ENCODE results near the gene RTN4R. TPM values are rescaled to one million over a fixed set of nuclear protein-coding genes. Genes with fewer than 3 reads are reported as not detected.

The RTN4R gene
- total RNA-seq, 1 experiment from 2014 or later = 25.0 TPM

DNA sequence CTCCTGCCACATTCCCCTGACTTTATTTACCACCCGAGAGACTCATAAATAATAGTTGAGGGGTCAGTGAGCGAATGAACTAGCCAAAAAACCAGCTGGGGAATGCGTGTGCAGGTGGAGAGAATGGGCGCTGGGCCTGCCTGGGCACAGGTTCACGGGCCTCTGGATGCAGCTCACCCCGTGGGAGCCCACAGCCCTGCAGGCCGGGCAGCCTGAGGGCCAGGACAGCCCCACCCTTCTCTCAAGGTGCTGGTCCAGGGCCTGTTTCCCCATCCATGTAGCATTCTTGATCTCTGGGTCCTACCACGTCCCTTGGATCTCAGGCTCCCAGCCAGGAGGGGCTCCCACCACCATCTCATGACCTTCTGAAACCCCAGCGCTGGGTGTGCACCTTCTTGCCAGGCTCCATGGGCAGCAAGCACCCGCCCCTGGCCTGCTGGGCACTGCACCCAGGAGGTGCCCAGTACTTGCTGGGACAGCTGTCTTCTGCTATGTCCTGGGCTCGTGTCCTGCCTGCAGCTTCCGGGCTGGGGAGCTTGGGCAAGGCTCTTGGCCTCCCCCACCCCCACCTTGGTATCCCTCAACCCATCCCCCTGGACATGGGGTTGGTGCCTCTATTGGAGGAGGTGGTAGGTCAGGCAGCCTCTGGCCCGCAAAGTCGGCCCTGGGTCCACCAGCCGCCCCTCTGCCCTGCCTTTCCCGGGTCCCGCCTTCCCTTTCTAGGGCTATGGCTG lies 74.2 kb downstream of the RTN4R start:
- Mint-ChIP-seq H3K4me3 (no peak overlapping the region), H3K27ac (no peak overlapping the region), H3K36me3 (no peaks in the 10 kb centered on the region), H3K27me3 (ENCODE audit: low read depth) (no peaks in the 10 kb centered on the region), H3K9me3 (no peaks in the 10 kb centered on the region), H3K4me1 (no peaks in the 10 kb centered on the region)
- TF ChIP-seq, protein P1, sequence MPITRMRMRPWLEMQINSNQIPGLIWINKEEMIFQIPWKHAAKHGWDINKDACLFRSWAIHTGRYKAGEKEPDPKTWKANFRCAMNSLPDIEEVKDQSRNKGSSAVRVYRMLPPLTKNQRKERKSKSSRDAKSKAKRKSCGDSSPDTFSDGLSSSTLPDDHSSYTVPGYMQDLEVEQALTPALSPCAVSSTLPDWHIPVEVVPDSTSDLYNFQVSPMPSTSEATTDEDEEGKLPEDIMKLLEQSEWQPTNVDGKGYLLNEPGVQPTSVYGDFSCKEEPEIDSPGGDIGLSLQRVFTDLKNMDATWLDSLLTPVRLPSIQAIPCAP (CRISPR knock-in tag; IDR thresholded peaks at IDR 0.05) = no peak
- TF ChIP-seq SMAD3 (CRISPR knock-in tag; IDR thresholded peaks at IDR 0.05; ENCODE audit: borderline replicate concordance) = no peak
- no peak for TF ChIP-seq MXD4 (CRISPR knock-in tag; IDR thresholded peaks at IDR 0.05; ENCODE audit: borderline replicate concordance)
- TF ChIP-seq JAZF1 (CRISPR knock-in tag; IDR thresholded peaks at IDR 0.05) = no peak
- no peak for TF ChIP-seq ZNF317 (CRISPR knock-in tag; IDR thresholded peaks at IDR 0.05; ENCODE audit: borderline replicate concordance, low read depth)
- TF ChIP-seq ZNF219 (CRISPR knock-in tag; IDR thresholded peaks at IDR 0.05; ENCODE audit: borderline replicate concordance) = no peak
- ATAC-seq (no peak), DNase-seq (ENCODE audit: low spot score) (no peak)
- CTCF ChIA-PET = interaction anchor here (0.9 to 5.7 kb wide), 11 partner anchors 9 to 420 kb away, joined by 3 to 25 read pairs (median 4); no protein-coding TSS in a partner anchor
- POLR2A ChIA-PET = no interaction called here

DNA sequence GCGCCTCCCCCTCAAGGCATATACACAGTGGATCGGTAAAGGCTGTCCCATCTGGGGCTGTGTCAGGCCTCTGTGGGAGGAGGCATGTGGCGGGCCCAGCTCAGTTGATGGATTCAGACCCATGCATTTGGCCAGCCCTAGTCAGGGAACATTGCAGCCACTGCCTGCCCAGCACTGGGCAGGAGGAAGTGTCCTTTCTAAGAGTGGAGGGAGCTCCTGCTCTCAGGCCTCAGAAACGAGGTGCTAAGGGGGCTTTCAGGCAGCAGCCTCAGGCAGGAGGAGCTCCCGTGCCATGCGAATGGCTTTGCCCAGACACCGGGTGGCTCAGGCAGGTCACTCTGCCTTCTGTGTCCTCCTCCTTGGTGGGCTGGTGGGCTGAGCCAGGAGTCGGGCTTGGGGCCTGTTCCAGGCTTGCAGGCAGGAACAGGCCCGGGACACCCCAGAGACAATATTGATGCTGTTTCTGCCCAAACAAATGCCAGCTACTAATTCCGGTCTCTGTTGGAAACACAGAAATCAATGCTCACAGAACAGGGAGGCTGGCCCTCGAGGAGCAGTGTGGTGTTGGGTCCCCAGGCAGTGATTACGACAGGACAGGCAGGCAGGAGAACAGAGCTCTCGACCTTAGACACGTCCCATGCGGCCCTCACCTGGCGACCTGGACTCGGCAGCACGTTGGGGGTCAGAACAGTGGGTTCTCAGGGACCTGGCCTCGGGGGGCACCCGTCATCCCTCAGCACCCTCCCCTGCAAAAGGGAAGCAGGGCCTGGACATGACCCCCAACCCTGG lies 75.0 kb downstream of the RTN4R start:
- TF ChIP-seq JUN (CRISPR knock-in tag; IDR thresholded peaks at IDR 0.05) = no peak
- TF ChIP-seq, protein P2, sequence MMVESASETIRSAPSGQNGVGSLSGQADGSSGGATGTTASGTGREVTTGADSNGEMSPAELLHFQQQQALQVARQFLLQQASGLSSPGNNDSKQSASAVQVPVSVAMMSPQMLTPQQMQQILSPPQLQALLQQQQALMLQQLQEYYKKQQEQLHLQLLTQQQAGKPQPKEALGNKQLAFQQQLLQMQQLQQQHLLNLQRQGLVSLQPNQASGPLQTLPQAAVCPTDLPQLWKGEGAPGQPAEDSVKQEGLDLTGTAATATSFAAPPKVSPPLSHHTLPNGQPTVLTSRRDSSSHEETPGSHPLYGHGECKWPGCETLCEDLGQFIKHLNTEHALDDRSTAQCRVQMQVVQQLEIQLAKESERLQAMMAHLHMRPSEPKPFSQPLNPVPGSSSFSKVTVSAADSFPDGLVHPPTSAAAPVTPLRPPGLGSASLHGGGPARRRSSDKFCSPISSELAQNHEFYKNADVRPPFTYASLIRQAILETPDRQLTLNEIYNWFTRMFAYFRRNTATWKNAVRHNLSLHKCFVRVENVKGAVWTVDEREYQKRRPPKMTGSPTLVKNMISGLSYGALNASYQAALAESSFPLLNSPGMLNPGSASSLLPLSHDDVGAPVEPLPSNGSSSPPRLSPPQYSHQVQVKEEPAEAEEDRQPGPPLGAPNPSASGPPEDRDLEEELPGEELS (CRISPR knock-in tag; IDR thresholded peaks at IDR 0.05) = no peak
- TF ChIP-seq, protein P3, sequence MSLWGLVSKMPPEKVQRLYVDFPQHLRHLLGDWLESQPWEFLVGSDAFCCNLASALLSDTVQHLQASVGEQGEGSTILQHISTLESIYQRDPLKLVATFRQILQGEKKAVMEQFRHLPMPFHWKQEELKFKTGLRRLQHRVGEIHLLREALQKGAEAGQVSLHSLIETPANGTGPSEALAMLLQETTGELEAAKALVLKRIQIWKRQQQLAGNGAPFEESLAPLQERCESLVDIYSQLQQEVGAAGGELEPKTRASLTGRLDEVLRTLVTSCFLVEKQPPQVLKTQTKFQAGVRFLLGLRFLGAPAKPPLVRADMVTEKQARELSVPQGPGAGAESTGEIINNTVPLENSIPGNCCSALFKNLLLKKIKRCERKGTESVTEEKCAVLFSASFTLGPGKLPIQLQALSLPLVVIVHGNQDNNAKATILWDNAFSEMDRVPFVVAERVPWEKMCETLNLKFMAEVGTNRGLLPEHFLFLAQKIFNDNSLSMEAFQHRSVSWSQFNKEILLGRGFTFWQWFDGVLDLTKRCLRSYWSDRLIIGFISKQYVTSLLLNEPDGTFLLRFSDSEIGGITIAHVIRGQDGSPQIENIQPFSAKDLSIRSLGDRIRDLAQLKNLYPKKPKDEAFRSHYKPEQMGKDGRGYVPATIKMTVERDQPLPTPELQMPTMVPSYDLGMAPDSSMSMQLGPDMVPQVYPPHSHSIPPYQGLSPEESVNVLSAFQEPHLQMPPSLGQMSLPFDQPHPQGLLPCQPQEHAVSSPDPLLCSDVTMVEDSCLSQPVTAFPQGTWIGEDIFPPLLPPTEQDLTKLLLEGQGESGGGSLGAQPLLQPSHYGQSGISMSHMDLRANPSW (CRISPR knock-in tag; conservative IDR thresholded peaks at IDR 0.05; ENCODE audit: low read depth) = no peak
- TF ChIP-seq, protein P4, sequence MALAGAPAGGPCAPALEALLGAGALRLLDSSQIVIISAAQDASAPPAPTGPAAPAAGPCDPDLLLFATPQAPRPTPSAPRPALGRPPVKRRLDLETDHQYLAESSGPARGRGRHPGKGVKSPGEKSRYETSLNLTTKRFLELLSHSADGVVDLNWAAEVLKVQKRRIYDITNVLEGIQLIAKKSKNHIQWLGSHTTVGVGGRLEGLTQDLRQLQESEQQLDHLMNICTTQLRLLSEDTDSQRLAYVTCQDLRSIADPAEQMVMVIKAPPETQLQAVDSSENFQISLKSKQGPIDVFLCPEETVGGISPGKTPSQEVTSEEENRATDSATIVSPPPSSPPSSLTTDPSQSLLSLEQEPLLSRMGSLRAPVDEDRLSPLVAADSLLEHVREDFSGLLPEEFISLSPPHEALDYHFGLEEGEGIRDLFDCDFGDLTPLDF (CRISPR knock-in tag; IDR thresholded peaks at IDR 0.05) = no peak
- TF ChIP-seq ZNF317 (CRISPR knock-in tag; IDR thresholded peaks at IDR 0.05; ENCODE audit: borderline replicate concordance, low read depth) = no peak
- Mint-ChIP-seq H3K9me3 (no peaks in the 10 kb centered on the region), H3K27me3 (ENCODE audit: low read depth) (no peaks in the 10 kb centered on the region), H3K27ac (no peak overlapping the region), H3K4me3 (no peak overlapping the region), H3K4me1 (no peaks in the 10 kb centered on the region), H3K36me3 (no peaks in the 10 kb centered on the region)
- ATAC-seq (peak; percentile 62), DNase-seq (ENCODE audit: low spot score) (peak; percentile 37)
- POLR2A ChIA-PET = no interaction called here
- CTCF ChIA-PET = interaction anchor here (0.7 to 5.7 kb wide), 13 partner anchors 8 to 419 kb away, joined by 3 to 25 read pairs (median 4); no protein-coding TSS in a partner anchor

DNA sequence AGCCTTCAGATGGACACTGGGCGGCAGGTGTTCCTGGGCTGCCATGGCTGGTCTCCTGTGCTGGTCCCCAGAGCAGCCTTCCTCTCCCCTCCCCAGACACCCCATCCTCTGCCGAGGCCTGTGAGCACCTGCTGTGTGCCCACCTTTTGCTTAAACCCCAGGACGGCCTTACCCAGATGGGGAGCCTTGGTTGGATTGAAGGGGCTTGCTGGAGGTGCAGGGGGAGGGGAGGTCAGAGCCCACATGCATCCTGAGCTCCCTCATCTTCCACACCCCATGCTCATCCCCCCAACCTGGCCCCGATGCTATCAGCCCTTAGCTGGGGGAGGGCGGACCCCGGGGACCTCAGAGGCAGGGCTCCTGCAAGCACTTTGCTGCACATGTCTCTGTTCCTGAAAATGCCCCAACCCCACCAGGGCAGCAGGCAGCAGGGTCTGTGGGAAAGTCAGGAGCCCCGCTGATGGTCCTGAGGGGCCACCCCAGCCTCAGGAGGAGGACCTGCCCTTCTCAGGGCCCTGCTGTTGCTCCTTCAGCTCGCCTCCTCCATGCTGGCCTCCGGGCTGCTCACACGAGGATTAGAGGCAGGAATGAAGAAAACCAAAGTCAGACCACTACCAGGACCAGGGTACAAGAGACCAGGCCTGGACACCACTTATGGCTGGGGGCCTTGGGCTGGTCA lies 75.7 kb downstream of the RTN4R start:
- POLR2A ChIA-PET = no interaction called here
- CTCF ChIA-PET = interaction anchor here (0.7 to 5.7 kb wide), 7 partner anchors 16 to 54 kb away, joined by 3 to 25 read pairs (median 12); no protein-coding TSS in a partner anchor
- Mint-ChIP-seq H3K4me1 (no peaks in the 10 kb centered on the region), H3K36me3 (no peaks in the 10 kb centered on the region), H3K27ac (no peak overlapping the region), H3K27me3 (ENCODE audit: low read depth) (no peaks in the 10 kb centered on the region), H3K9me3 (no peaks in the 10 kb centered on the region), H3K4me3 (no peak overlapping the region)
- ATAC-seq = no peak
- DNase-seq (ENCODE audit: low spot score) = no peak
- TF ChIP-seq, protein P5, sequence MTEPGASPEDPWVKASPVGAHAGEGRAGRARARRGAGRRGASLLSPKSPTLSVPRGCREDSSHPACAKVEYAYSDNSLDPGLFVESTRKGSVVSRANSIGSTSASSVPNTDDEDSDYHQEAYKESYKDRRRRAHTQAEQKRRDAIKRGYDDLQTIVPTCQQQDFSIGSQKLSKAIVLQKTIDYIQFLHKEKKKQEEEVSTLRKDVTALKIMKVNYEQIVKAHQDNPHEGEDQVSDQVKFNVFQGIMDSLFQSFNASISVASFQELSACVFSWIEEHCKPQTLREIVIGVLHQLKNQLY (CRISPR knock-in tag; IDR thresholded peaks at IDR 0.05) = no peak
- TF ChIP-seq, protein P6, sequence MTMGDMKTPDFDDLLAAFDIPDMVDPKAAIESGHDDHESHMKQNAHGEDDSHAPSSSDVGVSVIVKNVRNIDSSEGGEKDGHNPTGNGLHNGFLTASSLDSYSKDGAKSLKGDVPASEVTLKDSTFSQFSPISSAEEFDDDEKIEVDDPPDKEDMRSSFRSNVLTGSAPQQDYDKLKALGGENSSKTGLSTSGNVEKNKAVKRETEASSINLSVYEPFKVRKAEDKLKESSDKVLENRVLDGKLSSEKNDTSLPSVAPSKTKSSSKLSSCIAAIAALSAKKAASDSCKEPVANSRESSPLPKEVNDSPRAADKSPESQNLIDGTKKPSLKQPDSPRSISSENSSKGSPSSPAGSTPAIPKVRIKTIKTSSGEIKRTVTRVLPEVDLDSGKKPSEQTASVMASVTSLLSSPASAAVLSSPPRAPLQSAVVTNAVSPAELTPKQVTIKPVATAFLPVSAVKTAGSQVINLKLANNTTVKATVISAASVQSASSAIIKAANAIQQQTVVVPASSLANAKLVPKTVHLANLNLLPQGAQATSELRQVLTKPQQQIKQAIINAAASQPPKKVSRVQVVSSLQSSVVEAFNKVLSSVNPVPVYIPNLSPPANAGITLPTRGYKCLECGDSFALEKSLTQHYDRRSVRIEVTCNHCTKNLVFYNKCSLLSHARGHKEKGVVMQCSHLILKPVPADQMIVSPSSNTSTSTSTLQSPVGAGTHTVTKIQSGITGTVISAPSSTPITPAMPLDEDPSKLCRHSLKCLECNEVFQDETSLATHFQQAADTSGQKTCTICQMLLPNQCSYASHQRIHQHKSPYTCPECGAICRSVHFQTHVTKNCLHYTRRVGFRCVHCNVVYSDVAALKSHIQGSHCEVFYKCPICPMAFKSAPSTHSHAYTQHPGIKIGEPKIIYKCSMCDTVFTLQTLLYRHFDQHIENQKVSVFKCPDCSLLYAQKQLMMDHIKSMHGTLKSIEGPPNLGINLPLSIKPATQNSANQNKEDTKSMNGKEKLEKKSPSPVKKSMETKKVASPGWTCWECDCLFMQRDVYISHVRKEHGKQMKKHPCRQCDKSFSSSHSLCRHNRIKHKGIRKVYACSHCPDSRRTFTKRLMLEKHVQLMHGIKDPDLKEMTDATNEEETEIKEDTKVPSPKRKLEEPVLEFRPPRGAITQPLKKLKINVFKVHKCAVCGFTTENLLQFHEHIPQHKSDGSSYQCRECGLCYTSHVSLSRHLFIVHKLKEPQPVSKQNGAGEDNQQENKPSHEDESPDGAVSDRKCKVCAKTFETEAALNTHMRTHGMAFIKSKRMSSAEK (CRISPR knock-in tag; IDR thresholded peaks at IDR 0.05; ENCODE audit: borderline replicate concordance) = no peak
- no peak for TF ChIP-seq ZNF423 (CRISPR knock-in tag; IDR thresholded peaks at IDR 0.05)
- TF ChIP-seq FOXK1 (CRISPR knock-in tag; IDR thresholded peaks at IDR 0.05) = no peak
- no peak for TF ChIP-seq GTF2I (CRISPR knock-in tag; conservative IDR thresholded peaks at IDR 0.05)
- no peak for TF ChIP-seq ZNF232 (CRISPR knock-in tag; IDR thresholded peaks at IDR 0.05)

All from WTC11 (cell line).